GM13977 (cell line): Measurements from ENCODE around the gene ID4.

Experiments used
- DNase-seq: peaks from one replicate; pipeline ENCODE4 v3.0.0; 2012; ENCODE audit warnings: low spot score
- CTCF ChIP-seq: IDR thresholded peaks from 2 replicates; pipeline ENCODE4 v1.5.1; 2012; ENCODE audit warnings: mild to moderate bottlenecking, control low read depth; ENCODE audit not compliant: insufficient read depth; ENCODE audit errors: extremely low read depth, missing control alignments
- in situ Hi-C: fragments of 300-500 bp; cut with MboI; formaldehyde crosslinking; loops from one replicate; pipeline ENCODE4 v1.12.0; 2022; ENCODE audit warnings: low sequenced_read_pairs, low pct_unique_long_range_greater_than_20kb, mixed read lengths, inconsistent platforms; ENCODE audit not compliant: unreplicated experiment

Gene ID4

GRCh38 chr6:19845266-19846041 is 8.3 kb downstream of the ID4 start:
- in situ Hi-C loops, result no loop called here
- no peak for DNase-seq
- TF ChIP-seq CTCF, result no peak

- in situ Hi-C loops, result no loop called here
- no peak for TF ChIP-seq CTCF
- no peak for DNase-seq
Observed at GRCh38 chr6:19848465-19849029, 11.4 kb downstream of the ID4 start.

- no peak for TF ChIP-seq CTCF
- no peak for DNase-seq
- in situ Hi-C loops, result no loop called here
Observed at GRCh38 chr6:19849196-19849595, 12.0 kb downstream of the ID4 start.

- in situ Hi-C loops, result no loop called here
- no peak for TF ChIP-seq CTCF
- DNase-seq, result no peak
Observed at GRCh38 chr6:19849755-19850154, 12.6 kb downstream of the ID4 start.

GRCh38 chr6:19851241-19852089 is 14.3 kb downstream of the ID4 start:
- peak; percentile 63 for DNase-seq
- peak; percentile 63 for TF ChIP-seq CTCF
- in situ Hi-C loops, result no loop called here

- no peak for DNase-seq
Observed at GRCh38 chr6:19852090-19852457, 14.9 kb downstream of the ID4 start.

More at GRCh38 chr6:19852090-19852457, 14.9 kb downstream of the ID4 start:
- no peak for TF ChIP-seq CTCF
- in situ Hi-C loops, result no loop called here
